A549 treated with CpdA at 1 μM for 4 hours (cell line): Measurements from ENCODE around the gene RND1. TPM values are rescaled to one million over a fixed set of nuclear protein-coding genes. Genes with fewer than 3 reads are reported as not detected.

Experiments used
- total RNA-seq: library from RNA; stranded (reverse); fragments of 200-300 nt; extraction: Qiagen RNA extraction; gene quantifications from 5 replicates; pipeline ENCODE4 v1.2.3, GENCODE V29; 2022; ENCODE audit warnings: low read depth

RND1 gene
- total RNA-seq: 18.7 to 26.5 TPM (median 19.9 TPM) in 5 replicates

GRCh38 chr12:48865281-48866051 is at the start of gene RND1:
RND1 (minus strand) TSS chr12:48865870; CDS start chr12:48865767, 103 bp downstream.

GRCh38 chr12:48851883-48852733 is 13.6 kb downstream of the RND1 start, which contains the start of gene DDX23:
DDX23 (minus strand) TSS chr12:48852163; CDS start chr12:48845782, 6,381 bp downstream.

GRCh38 chr12:48817873-48818830 is 47.5 kb downstream of the RND1 start, which contains the start of gene CACNB3:
CACNB3 (plus strand) TSS chr12:48818496; CDS start chr12:48818930, 434 bp downstream.

Other genes with a start within 250 kb of the RND1 start
- 31.5 to 41.2 TPM (median 36.0 TPM) in 5 replicates for gene KANSL2, start 183.6 kb downstream of the RND1 start, total RNA-seq
- 12.8 to 15.9 TPM (median 14.0 TPM) in 5 replicates for gene CCNT1, start 149.2 kb downstream of the RND1 start, total RNA-seq
- 11.0 to 17.3 TPM (median 14.5 TPM) in 5 replicates for gene ADCY6, start 76.8 kb downstream of the RND1 start, total RNA-seq
- 26.8 to 42.5 TPM (median 33.5 TPM) in 5 replicates for gene CACNB3, start 47.4 kb downstream of the RND1 start, total RNA-seq
- 88.3 to 94.1 TPM (median 90.0 TPM) in 5 replicates for gene DDX23, start 13.7 kb downstream of the RND1 start, total RNA-seq
- gene FKBP11, start 59.6 kb upstream of the RND1 start, total RNA-seq: 46.4 to 62.3 TPM (median 57.0 TPM) in 5 replicates
- gene ARF3, start 91.6 kb upstream of the RND1 start, total RNA-seq: 116 to 162 TPM (median 157 TPM) in 5 replicates
- 1.8 to 2.7 TPM (median 2.4 TPM) in 5 replicates for gene WNT10B, start 105.9 kb upstream of the RND1 start, total RNA-seq
- 0.07 TPM in 1 of 5 replicates, not detected in the others for gene WNT1, start 112.5 kb upstream of the RND1 start, total RNA-seq
- gene DDN, start 133.5 kb upstream of the RND1 start, total RNA-seq: 0.64 to 0.74 TPM (median 0.66 TPM) in 5 replicates
- 43.3 to 50.6 TPM (median 44.3 TPM) in 5 replicates for gene PRKAG1, start 152.9 kb upstream of the RND1 start, total RNA-seq
- 32.8 to 47.2 TPM (median 40.1 TPM) in 5 replicates for gene KMT2D, start 194.9 kb upstream of the RND1 start, total RNA-seq
- gene RHEBL1, start 204.1 kb upstream of the RND1 start, total RNA-seq: 5.1 to 6.3 TPM (median 5.6 TPM) in 5 replicates
- gene DHH, start 228.9 kb upstream of the RND1 start, total RNA-seq: not detected in 5 replicates
- gene LMBR1L, start 245.0 kb upstream of the RND1 start, total RNA-seq: 10.6 to 16.5 TPM (median 15.7 TPM) in 5 replicates